HepG2 (cell line): ENCODE results near the gene CCN2. TPM values are rescaled to one million over a fixed set of nuclear protein-coding genes. Genes with fewer than 3 reads are reported as not detected.

Source experiments
- FUBP1 ChIP-seq: sonication (generic); formaldehyde crosslinking; IDR thresholded peaks from 2 replicates; pipeline ENCODE4 v1.5.1; 2020; ENCODE audit warnings: missing genetic modification reagents, mild to moderate bottlenecking, borderline replicate concordance
- KAT7 ChIP-seq: IDR thresholded peaks from 2 replicates; pipeline ENCODE4 v1.6.1; 2018; ENCODE audit warnings: borderline replicate concordance, missing compliant biosample characterization
- KDM5B ChIP-seq: sonication (generic); formaldehyde crosslinking; IDR thresholded peaks from 2 replicates; pipeline ENCODE4 v1.4.0; 2020; ENCODE audit warnings: missing genetic modification reagents, mild to moderate bottlenecking, borderline replicate concordance
- MAFK ChIP-seq, 2 experiments: IDR thresholded peaks in 1 of 2; conservative IDR thresholded peaks in 1 of 2; 2 replicates each; pipeline ENCODE4 v1.6.1; 2011; ENCODE audit warnings: improper control_type of control experiment in 2 of 2, low read length in 2 of 2
- MYNN ChIP-seq: sonication (generic); formaldehyde crosslinking; IDR thresholded peaks from 2 replicates; pipeline ENCODE4 v1.4.0; 2020; ENCODE audit warnings: mild to moderate bottlenecking, low read depth, missing genetic modification reagents
- NCOA2 ChIP-seq: sonication (generic); formaldehyde crosslinking; IDR thresholded peaks from 2 replicates; pipeline ENCODE4 v1.8.0; 2022; ENCODE audit warnings: inconsistent platforms
- POLR2G ChIP-seq: fragments of 200-400 bp; formaldehyde crosslinking; IDR thresholded peaks from 2 replicates; pipeline ENCODE4 v1.6.1; 2018; ENCODE audit warnings: mild to moderate bottlenecking, low read depth, low read length, moderate library complexity
- RARA ChIP-seq: IDR thresholded peaks from 2 replicates; pipeline ENCODE4 v1.6.1; 2016; ENCODE audit warnings: missing genetic modification reagents, missing compliant biosample characterization
- RBAK ChIP-seq: sonication (generic); formaldehyde crosslinking; IDR thresholded peaks from 2 replicates; pipeline ENCODE4 v1.5.1; 2020; ENCODE audit warnings: mild to moderate bottlenecking, missing genetic modification reagents
- REXO4 ChIP-seq: sonication (generic); formaldehyde crosslinking; IDR thresholded peaks from 2 replicates; pipeline ENCODE4 v1.8.0; 2022; ENCODE audit warnings: missing genetic modification reagents, mild to moderate bottlenecking, borderline replicate concordance
- SIN3B ChIP-seq: fragments of 150-350 bp; IDR thresholded peaks from 2 replicates; pipeline ENCODE4 v1.6.1; 2014; ENCODE audit warnings: low read length
- YEATS4 ChIP-seq: sonication (generic); formaldehyde crosslinking; IDR thresholded peaks from 2 replicates; pipeline ENCODE4 v1.4.0; 2020; ENCODE audit warnings: missing genetic modification reagents, borderline replicate concordance
- ZNF10 ChIP-seq: sonication (generic); formaldehyde crosslinking; IDR thresholded peaks from 2 replicates; pipeline ENCODE4 v1.4.0; 2020; ENCODE audit warnings: mild to moderate bottlenecking, low read depth, missing genetic modification reagents, borderline replicate concordance
- ZNF260 ChIP-seq: sonication (generic); formaldehyde crosslinking; IDR thresholded peaks from 2 replicates; pipeline ENCODE4 v1.4.0; 2020; ENCODE audit warnings: missing genetic modification reagents, low read depth, mild to moderate bottlenecking, borderline replicate concordance
- ZNF550 ChIP-seq: sonication (generic); formaldehyde crosslinking; IDR thresholded peaks from 2 replicates; pipeline ENCODE4 v1.4.0; 2020; ENCODE audit warnings: mild to moderate bottlenecking, missing genetic modification reagents, borderline replicate concordance
- ZNF557 ChIP-seq: sonication (generic); formaldehyde crosslinking; IDR thresholded peaks from 2 replicates; pipeline ENCODE4 v1.4.0; 2020; ENCODE audit warnings: missing genetic modification reagents
- ZNF891 ChIP-seq: sonication (generic); formaldehyde crosslinking; IDR thresholded peaks from 2 replicates; pipeline ENCODE4 v1.5.0; 2020; ENCODE audit warnings: mild to moderate bottlenecking, missing genetic modification reagents
- polyA plus RNA-seq, 8 experiments: library from polyadenylated mRNA; depleted of rRNA in 3 of 8; stranded (reverse) in 7 of 8; unstranded in 1 of 8; fragments of >200 nt; fragmentation: Illumina TruSeq in 4 of 8; extraction: Trizol in 4 of 8; gene quantifications; 2 replicates each; pipeline versions ENCODE4 v1.2.1 to v1.2.3, GENCODE V29; 2011 to 2016; ENCODE audit warnings: low read depth in 4 of 8, missing spikeins in 1 of 8, mixed read lengths in 1 of 8; ENCODE audit not compliant: insufficient read depth in 1 of 8
- total RNA-seq, 5 experiments: library from RNA; depleted of rRNA; stranded (reverse); fragments of >200 nt; fragmentation: Illumina TruSeq; extraction: Trizol; gene quantifications; 2 replicates each; pipeline ENCODE4 v1.2.3, GENCODE V29; 2016; ENCODE audit warnings: low read depth in 1 of 5
- TF ChIP-seq, protein P1 (sequence below): sonication (generic); formaldehyde crosslinking; IDR thresholded peaks from 2 replicates; pipeline ENCODE4 v1.5.0; 2020; ENCODE audit warnings: mild to moderate bottlenecking, missing genetic modification reagents
- TF ChIP-seq, protein P2 (sequence below), 2 experiments: sonication (generic) in 1 of 2; formaldehyde crosslinking in 1 of 2; IDR thresholded peaks; 2 replicates each; pipeline versions ENCODE4 v1.5.1 to v1.6.1; 2011 to 2020; ENCODE audit warnings: borderline replicate concordance in 1 of 2, low read depth in 1 of 2, low read length in 1 of 2, mild to moderate bottlenecking in 1 of 2, missing genetic modification reagents in 1 of 2, moderate library complexity in 1 of 2
- TF ChIP-seq, protein P3 (sequence below): sonication (generic); formaldehyde crosslinking; IDR thresholded peaks from 2 replicates; pipeline ENCODE4 v1.4.0; 2020; ENCODE audit warnings: missing genetic modification reagents

Gene CCN2
- total and polyA plus RNA-seq, 2 of the 13 experiments (the other 11 are each of a cell fraction or from before 2014, with no cell fraction given): 34.7 to 316 TPM

DNA sequence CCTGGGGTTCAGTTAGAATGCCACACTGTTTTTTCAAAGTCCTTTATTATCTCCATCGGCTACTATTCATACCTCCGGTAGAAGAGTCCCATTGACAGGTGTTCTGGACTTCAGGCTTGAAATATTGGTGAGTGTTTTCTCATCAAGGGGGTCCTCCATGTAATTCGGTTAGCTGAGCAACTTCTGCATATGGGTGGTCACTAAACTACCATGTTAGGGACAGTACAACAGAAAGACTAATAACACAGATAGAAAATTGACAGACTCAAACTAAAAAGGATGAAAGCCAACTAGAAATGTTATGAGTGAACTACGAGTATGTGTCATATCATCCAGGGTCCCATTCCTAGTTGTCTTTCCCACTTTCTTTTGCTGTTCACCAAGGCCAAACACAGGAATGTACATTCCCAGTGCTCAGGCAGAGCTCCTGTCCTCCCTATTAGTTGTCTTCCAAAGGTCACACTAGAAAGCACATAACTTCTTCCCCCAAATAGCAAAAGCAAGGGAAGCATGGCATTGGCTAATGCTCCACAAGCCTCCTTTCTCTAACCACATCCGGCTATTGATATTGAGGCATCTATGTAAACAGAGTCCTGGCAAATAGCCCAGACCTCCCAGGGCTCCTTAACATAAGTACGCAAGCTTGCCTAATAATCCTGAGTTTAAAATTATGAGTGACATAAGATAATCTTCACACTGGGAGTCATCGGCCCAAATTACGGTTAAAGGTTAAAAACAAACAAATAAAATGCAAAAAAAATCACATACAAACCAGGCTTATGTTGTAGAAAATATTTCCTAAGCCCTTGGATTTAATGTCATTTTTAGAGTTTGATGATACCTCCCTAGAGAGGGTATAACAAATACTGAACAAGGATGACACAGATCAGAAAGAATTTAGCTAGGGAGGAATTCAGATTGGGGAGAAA is 13.2 kb downstream of the CCN2 start (continued):
- TF ChIP-seq, protein P1, sequence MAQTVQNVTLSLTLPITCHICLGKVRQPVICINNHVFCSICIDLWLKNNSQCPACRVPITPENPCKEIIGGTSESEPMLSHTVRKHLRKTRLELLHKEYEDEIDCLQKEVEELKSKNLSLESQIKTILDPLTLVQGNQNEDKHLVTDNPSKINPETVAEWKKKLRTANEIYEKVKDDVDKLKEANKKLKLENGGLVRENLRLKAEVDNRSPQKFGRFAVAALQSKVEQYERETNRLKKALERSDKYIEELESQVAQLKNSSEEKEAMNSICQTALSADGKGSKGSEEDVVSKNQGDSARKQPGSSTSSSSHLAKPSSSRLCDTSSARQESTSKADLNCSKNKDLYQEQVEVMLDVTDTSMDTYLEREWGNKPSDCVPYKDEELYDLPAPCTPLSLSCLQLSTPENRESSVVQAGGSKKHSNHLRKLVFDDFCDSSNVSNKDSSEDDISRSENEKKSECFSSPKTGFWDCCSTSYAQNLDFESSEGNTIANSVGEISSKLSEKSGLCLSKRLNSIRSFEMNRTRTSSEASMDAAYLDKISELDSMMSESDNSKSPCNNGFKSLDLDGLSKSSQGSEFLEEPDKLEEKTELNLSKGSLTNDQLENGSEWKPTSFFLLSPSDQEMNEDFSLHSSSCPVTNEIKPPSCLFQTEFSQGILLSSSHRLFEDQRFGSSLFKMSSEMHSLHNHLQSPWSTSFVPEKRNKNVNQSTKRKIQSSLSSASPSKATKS: no peak
- TF ChIP-seq RBAK (CRISPR knock-in tag): peak; percentile 62; the same call in 1 of the 2 replicates
- TF ChIP-seq SIN3B: no peak
- TF ChIP-seq ZNF10: no peak
- TF ChIP-seq YEATS4 (CRISPR knock-in tag): peak; percentile 34; the same call in 1 of the 2 replicates
- TF ChIP-seq NCOA2 (CRISPR knock-in tag): peak; percentile 96
- no peak for TF ChIP-seq ZNF260 (CRISPR knock-in tag)
- TF ChIP-seq, protein P2, sequence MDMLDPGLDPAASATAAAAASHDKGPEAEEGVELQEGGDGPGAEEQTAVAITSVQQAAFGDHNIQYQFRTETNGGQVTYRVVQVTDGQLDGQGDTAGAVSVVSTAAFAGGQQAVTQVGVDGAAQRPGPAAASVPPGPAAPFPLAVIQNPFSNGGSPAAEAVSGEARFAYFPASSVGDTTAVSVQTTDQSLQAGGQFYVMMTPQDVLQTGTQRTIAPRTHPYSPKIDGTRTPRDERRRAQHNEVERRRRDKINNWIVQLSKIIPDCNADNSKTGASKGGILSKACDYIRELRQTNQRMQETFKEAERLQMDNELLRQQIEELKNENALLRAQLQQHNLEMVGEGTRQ (IDR thresholded peaks at IDR 0.05; ENCODE audit: low read depth, low read length): no peak
- TF ChIP-seq, protein P2 (CRISPR knock-in tag; IDR thresholded peaks at IDR 0.05; ENCODE audit: borderline replicate concordance): no peak
- TF ChIP-seq ZNF891 (CRISPR knock-in tag): no peak
- peak; percentile 43; the same call in 1 of the 2 replicates for TF ChIP-seq ZNF557 (CRISPR knock-in tag)
- TF ChIP-seq FUBP1: no peak
- TF ChIP-seq, protein P3, sequence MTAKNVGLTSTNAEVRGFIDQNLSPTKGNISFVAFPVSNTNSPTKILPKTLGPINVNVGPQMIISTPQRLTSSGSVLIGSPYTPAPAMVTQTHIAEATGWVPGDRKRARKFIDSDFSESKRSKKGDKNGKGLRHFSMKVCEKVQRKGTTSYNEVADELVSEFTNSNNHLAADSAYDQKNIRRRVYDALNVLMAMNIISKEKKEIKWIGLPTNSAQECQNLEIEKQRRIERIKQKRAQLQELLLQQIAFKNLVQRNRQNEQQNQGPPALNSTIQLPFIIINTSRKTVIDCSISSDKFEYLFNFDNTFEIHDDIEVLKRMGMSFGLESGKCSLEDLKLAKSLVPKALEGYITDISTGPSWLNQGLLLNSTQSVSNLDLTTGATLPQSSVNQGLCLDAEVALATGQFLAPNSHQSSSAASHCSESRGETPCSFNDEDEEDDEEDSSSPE (CRISPR knock-in tag): peak; percentile 46; the same call in 1 of the 2 replicates
- TF ChIP-seq POLR2G: no peak
- no peak for TF ChIP-seq ZNF550 (CRISPR knock-in tag)
- no peak for TF ChIP-seq REXO4 (CRISPR knock-in tag)
- no peak for TF ChIP-seq MYNN (CRISPR knock-in tag)
- TF ChIP-seq MAFK (conservative IDR thresholded peaks at IDR 0.05 in 1 of 2, IDR thresholded peaks at IDR 0.05 in 1 of 2; ENCODE audit: low read length in 2 of 2): 0 out of 4 replicates have a peak, but pooled peaks of 1 of the 2 experiments have one; percentile 9
- TF ChIP-seq RARA (CRISPR knock-in tag): peak; percentile 97
- TF ChIP-seq KAT7 (CRISPR knock-in tag): 0 out of 2 replicates have a peak, but pooled peaks have one; percentile 31
- TF ChIP-seq KDM5B (CRISPR knock-in tag): no peak
